Omental fat pad (tissue), 4 donors: Measurements from ENCODE around the gene YBX2. TPM values are rescaled to one million over a fixed set of nuclear protein-coding genes. Genes with fewer than 3 reads are reported as not detected.

Experiments used
- ATAC-seq: fragments of 150-250 bp; one replicate; pipeline ENCODE4 v1.9.1; 2016; ENCODE audit warnings: mild to moderate bottlenecking, moderate library complexity; ENCODE audit not compliant: low FRiP score
- DNase-seq: peaks from one replicate; pipeline ENCODE4 v3.0.0-alpha.2; 2019; ENCODE audit warnings: low spot score
- CTCF ChIP-seq, 3 donors: fragments of 450-650 bp; IDR thresholded peaks; one replicate each; pipeline ENCODE4 v1.5.1; 2016 to 2017; ENCODE audit warnings: antibody characterized with exemption in 3 of 3, mild to moderate bottlenecking in 3 of 3, moderate library complexity in 2 of 3
- total RNA-seq, 4 donors: library from RNA; depleted of rRNA; stranded (reverse); fragments of >200 nt; gene quantifications; one replicate each; pipeline ENCODE4 v1.1.0, GENCODE V29; 2016

YBX2 gene
- total RNA-seq, 4 donors from 2014 or later: 0.65 to 3.3 (median 1.5) TPM

GRCh38 chr17:7262192-7262934 is 32.1 kb downstream of the YBX2 start, which contains the start of gene CLDN7:
Gene CLDN7 (minus strand): TSS chr17:7262478. CDS start chr17:7262043, 435 bp downstream.
- DNase-seq (no peak), ATAC-seq (no peak)
- no peak for TF ChIP-seq CTCF (IDR thresholded peaks at IDR 0.05)

GRCh38 chr17:7261379-7262191 is 32.9 kb downstream of the YBX2 start:
- peak; percentile 14 for ATAC-seq
- TF ChIP-seq CTCF (IDR thresholded peaks at IDR 0.05): no peak
- no peak for DNase-seq

GRCh38 chr17:7260651-7261378 is 33.6 kb downstream of the YBX2 start:
- DNase-seq (peak; percentile 16), ATAC-seq (peak; percentile 33)
- no peak for TF ChIP-seq CTCF (IDR thresholded peaks at IDR 0.05)

GRCh38 chr17:7260151-7260550 is 34.3 kb downstream of the YBX2 start:
- ATAC-seq: no peak
- no peak for TF ChIP-seq CTCF (IDR thresholded peaks at IDR 0.05)
- no peak for DNase-seq

- no peak for ATAC-seq
- DNase-seq: no peak
- no peak for TF ChIP-seq CTCF (IDR thresholded peaks at IDR 0.05)
Observed at GRCh38 chr17:7259555-7259889, 34.9 kb downstream of the YBX2 start.

GRCh38 chr17:7258731-7259554 is 35.5 kb downstream of the YBX2 start:
- TF ChIP-seq CTCF (IDR thresholded peaks at IDR 0.05): no peak
- ATAC-seq: no peak
- no peak for DNase-seq
